SK-N-SH (cell line): ENCODE results near the gene TTC31. TPM values are rescaled to one million over a fixed set of nuclear protein-coding genes. Genes with fewer than 3 reads are reported as not detected.

Experiments used
- CTCF ChIA-PET: fragments of 300-600, 350-600 bp; formaldehyde crosslinking; extraction: SDS; loops from one replicate; lab custom pipeline; 2021; lab: Yijun Ruan, JAX
- POLR2A ChIA-PET: fragments of 350-600 bp; sonication (Branson Sonifier 250); formaldehyde crosslinking; extraction: SDS; loops from one replicate; lab custom pipeline; 2020; ENCODE audit warnings: antibody characterized with exemption, inconsistent platforms; lab: Yijun Ruan, JAX
- DNase-seq: peaks from one replicate; pipeline ENCODE4 v3.0.0; 2012
- H2AFZ ChIP-seq: fragments of 200-600 bp; sonication (generic); 2 replicates; pipeline ENCODE4 v1.8.1; 2016; ENCODE audit warnings: antibody characterized with exemption, mild to moderate bottlenecking, low read depth
- H3F3A ChIP-seq: fragments of 200-600 bp; sonication (generic); replicated peaks from 2 replicates; pipeline ENCODE3; 2016; ENCODE audit warnings: antibody characterized with exemption, mild to moderate bottlenecking; ENCODE audit not compliant: insufficient read depth
- H3K27ac ChIP-seq, 2 experiments: fragments of 200-500 bp in 1 of 2; fragments of 200-600 bp in 1 of 2; sonication (Bioruptor generic) in 1 of 2; sonication (generic), shearing (Covaris generic) in 1 of 2; 2 replicates each; pipeline versions ENCODE4 v1.5.1 to v1.6.1; 2014 to 2016; ENCODE audit warnings: low read depth in 2 of 2, inconsistent platforms in 1 of 2, low read length in 1 of 2, mild to moderate bottlenecking in 1 of 2, mixed read lengths in 1 of 2
- H3K27me3 ChIP-seq: fragments of 200-600 bp; sonication (generic), shearing (Covaris generic); 2 replicates; pipeline ENCODE4 v1.6.1; 2016; ENCODE audit warnings: mixed run types; ENCODE audit not compliant: insufficient read depth
- H3K36me3 ChIP-seq, 2 experiments: fragments of 200-500 bp in 1 of 2; fragments of 200-600 bp in 1 of 2; sonication (Bioruptor generic) in 1 of 2; sonication (generic) in 1 of 2; replicated peaks in 1 of 2; 2 replicates each; pipeline versions ENCODE3 to v1.5.1; 2014 to 2016; ENCODE audit warnings: low read length in 1 of 2, mild to moderate bottlenecking in 1 of 2; ENCODE audit not compliant: insufficient read depth in 2 of 2, control insufficient read depth in 1 of 2
- H3K4me1 ChIP-seq, 2 experiments: fragments of 200-500 bp in 1 of 2; fragments of 200-600 bp in 1 of 2; sonication (Bioruptor generic) in 1 of 2; sonication (generic), shearing (Covaris generic) in 1 of 2; 2 replicates each; pipeline versions ENCODE4 v1.5.1 to v1.6.1; 2014 to 2016; ENCODE audit warnings: low read depth in 1 of 2, low read length in 1 of 2, mixed run types in 1 of 2; ENCODE audit not compliant: insufficient read depth in 2 of 2, control insufficient read depth in 1 of 2
- H3K4me2 ChIP-seq: fragments of 200-600 bp; sonication (generic), shearing (Covaris generic); 2 replicates; pipeline ENCODE4 v1.6.1; 2017; ENCODE audit warnings: mixed run types
- H3K4me3 ChIP-seq, 2 experiments: fragments of 200-500 bp in 1 of 2; fragments of 200-600 bp in 1 of 2; sonication (Bioruptor generic) in 1 of 2; sonication (generic), shearing (Covaris generic) in 1 of 2; 2 replicates each; pipeline versions ENCODE4 v1.5.1 to v1.8.1; 2014 to 2016; ENCODE audit warnings: low read depth in 2 of 2, inconsistent platforms in 1 of 2, low read length in 1 of 2, mild to moderate bottlenecking in 1 of 2, mixed read lengths in 1 of 2, moderate library complexity in 1 of 2
- H3K79me2 ChIP-seq: fragments of 200-600 bp; sonication (generic); 2 replicates; pipeline ENCODE4 v1.8.1; 2017; ENCODE audit warnings: mild to moderate bottlenecking; ENCODE audit not compliant: insufficient read depth
- H3K9ac ChIP-seq: fragments of 200-600 bp; sonication (generic); 2 replicates; pipeline ENCODE4 v1.6.1; 2017; ENCODE audit warnings: mixed run types
- H3K9me2 ChIP-seq: fragments of 200-600 bp; sonication (generic); 2 replicates; pipeline ENCODE4 v1.6.1; 2017; ENCODE audit warnings: mixed run types
- H3K9me3 ChIP-seq: fragments of 200-600 bp; sonication (generic); 2 replicates; pipeline ENCODE4 v1.6.1; 2017; ENCODE audit warnings: mixed run types, mild to moderate bottlenecking, moderate library complexity
- H4K20me1 ChIP-seq: fragments of 200-600 bp; sonication (generic); 2 replicates; pipeline ENCODE4 v1.6.1; 2017; ENCODE audit warnings: mild to moderate bottlenecking, mixed run types; ENCODE audit not compliant: insufficient read depth
- CHD2 ChIP-seq: fragments of 150-350 bp; IDR thresholded peaks from 2 replicates; pipeline ENCODE4 v1.6.1; 2018; ENCODE audit warnings: low read length; ENCODE audit not compliant: partially characterized antibody
- EP300 ChIP-seq, 2 experiments: IDR thresholded peaks; 2 replicates each; pipeline versions ENCODE4 v1.4.0 to v1.6.1; 2012; ENCODE audit warnings: borderline replicate concordance in 1 of 2, low read depth in 1 of 2, low read length in 1 of 2
- EZH2phosphoT487 ChIP-seq: fragments of 200-600 bp; sonication (generic); IDR thresholded peaks from 2 replicates; pipeline ENCODE4 v1.6.1; 2017; ENCODE audit warnings: low read depth, mixed run types, mild to moderate bottlenecking, antibody characterized with exemption, moderate library complexity, borderline replicate concordance
- FOSL2 ChIP-seq: IDR thresholded peaks from 2 replicates; pipeline ENCODE4 v1.4.0; 2012; ENCODE audit warnings: low read depth, mild to moderate bottlenecking, moderate library complexity, borderline replicate concordance
- FOXJ3 ChIP-seq: sonication (generic); formaldehyde crosslinking; IDR thresholded peaks from 2 replicates; pipeline ENCODE4 v1.5.1; 2020; ENCODE audit warnings: mild to moderate bottlenecking, missing genetic modification reagents
- GABPA ChIP-seq: IDR thresholded peaks from 2 replicates; pipeline ENCODE4 v1.4.0; 2012; ENCODE audit warnings: low read depth, mild to moderate bottlenecking
- GATA2 ChIP-seq: sonication (generic); formaldehyde crosslinking; IDR thresholded peaks from 2 replicates; pipeline ENCODE4 v1.5.0; 2020; ENCODE audit warnings: mild to moderate bottlenecking, missing genetic modification reagents
- MXI1 ChIP-seq: IDR thresholded peaks from 2 replicates; pipeline ENCODE4 v1.6.1; 2012; ENCODE audit warnings: mild to moderate bottlenecking, low read depth, low read length, improper control_type of control experiment
- POLR2AphosphoS5 ChIP-seq: IDR thresholded peaks from 2 replicates; pipeline ENCODE4 v1.6.1; 2012; ENCODE audit warnings: low read depth, low read length
- RAD21 ChIP-seq: IDR thresholded peaks from 2 replicates; pipeline ENCODE4 v1.6.1; 2012; ENCODE audit warnings: mild to moderate bottlenecking, low read length
- RCOR1 ChIP-seq: fragments of 150-350 bp; IDR thresholded peaks from 2 replicates; pipeline ENCODE4 v1.6.1; 2017; ENCODE audit warnings: antibody characterized with exemption, low read length
- RFX5 ChIP-seq: IDR thresholded peaks from 2 replicates; pipeline ENCODE4 v1.6.1; 2012; ENCODE audit warnings: mild to moderate bottlenecking, improper control_type of control experiment, low read length
- RXRA ChIP-seq: IDR thresholded peaks from 2 replicates; pipeline ENCODE4 v1.4.0; 2012; ENCODE audit warnings: low read depth, mild to moderate bottlenecking, borderline replicate concordance
- SIN3A ChIP-seq: IDR thresholded peaks from 2 replicates; pipeline ENCODE4 v1.6.1; 2012; ENCODE audit warnings: low read depth, mild to moderate bottlenecking, low read length, moderate library complexity, borderline replicate concordance
- TCF12 ChIP-seq: IDR thresholded peaks from 2 replicates; pipeline ENCODE4 v1.4.0; 2012
- TEAD4 ChIP-seq: IDR thresholded peaks from 2 replicates; pipeline ENCODE4 v1.4.0; 2012; ENCODE audit warnings: mild to moderate bottlenecking, borderline replicate concordance; ENCODE audit not compliant: insufficient read depth
- WGBS: methylation state at CpG from one replicate; pipeline ENCODE4 v1.1.6; 2017; ENCODE audit warnings: low lambda C conversion rate; 5-methylcytosine and 5-hydroxymethylcytosine counted together
- polyA plus RNA-seq, 3 experiments: library from polyadenylated mRNA; depleted of rRNA; stranded (reverse); fragments of >200 nt; gene quantifications; 2 replicates each; pipeline ENCODE4 v1.2.3, GENCODE V29; 2012
- TF ChIP-seq, protein P1 (sequence below): IDR thresholded peaks from 2 replicates; pipeline ENCODE4; 2012
- TF ChIP-seq, protein P2 (sequence below): IDR thresholded peaks from 2 replicates; pipeline ENCODE4 v1.4.0; 2012; ENCODE audit warnings: low read depth, borderline replicate concordance
- TF ChIP-seq, protein P3 (sequence below): IDR thresholded peaks from 2 replicates; pipeline ENCODE4 v1.4.0; 2012; ENCODE audit warnings: low read depth, borderline replicate concordance
- TF ChIP-seq, protein P4 (sequence below): fragments of 150-350 bp; IDR thresholded peaks from 2 replicates; pipeline ENCODE4 v1.6.1; 2017; ENCODE audit warnings: antibody characterized with exemption, low read length, low read depth, borderline replicate concordance

Gene TTC31
- polyA plus RNA-seq, 1 of the 3 experiments (the other 2 are of a cell fraction), result 27.9 TPM

DNA sequence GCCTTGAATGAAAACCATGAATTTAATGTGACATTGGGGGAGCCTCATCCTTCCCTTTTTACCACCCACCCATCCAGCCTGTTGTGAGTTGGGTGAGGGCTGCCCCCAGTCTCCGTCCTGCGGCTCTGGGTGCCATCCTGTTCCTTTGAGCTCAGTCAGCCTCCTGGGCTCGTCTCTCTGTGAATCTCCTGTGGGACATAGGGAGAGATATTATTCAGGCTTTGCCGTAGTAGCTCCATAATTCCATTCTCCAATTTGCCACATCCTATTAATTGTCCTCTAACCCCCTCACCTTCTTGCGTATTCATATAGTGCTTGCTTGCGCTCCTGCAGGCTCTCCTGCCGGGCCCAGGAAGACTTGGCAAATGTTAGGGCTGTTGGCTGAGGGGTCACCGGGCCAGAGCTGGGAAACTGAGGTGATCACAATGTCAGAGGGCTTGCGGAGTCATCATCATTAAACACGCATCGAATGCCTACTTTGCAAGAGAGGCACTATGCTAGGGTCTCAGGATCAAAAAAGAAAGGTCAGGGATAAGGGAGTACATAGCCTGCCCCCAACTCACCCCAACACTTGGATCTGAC is 43.9 kb downstream of the TTC31 start:
- peaks cover 2% of the 10 kb centered on the region for H3F3A ChIP-seq
- 97% methylated on average over 11 of the region's 11 CpGs for WGBS
- no peak overlapping the region for H2AFZ ChIP-seq
- H3K9me3 ChIP-seq, result no peaks in the 10 kb centered on the region
- no peak overlapping the region for H3K9ac ChIP-seq
- peaks cover 43% of the 10 kb centered on the region for H3K79me2 ChIP-seq
- no peaks in the 10 kb centered on the region for H4K20me1 ChIP-seq
- no peaks in the 10 kb centered on the region for H3K27me3 ChIP-seq
- ChIA-PET POLR2A (interaction anchor here (0.7 to 1.3 kb wide), 4 partner anchors 9 to 18 kb away, joined by 3 to 5 read pairs (median 3); partner anchors contain the start of gene TLX2), CTCF (interaction anchor here (1.0 to 1.8 kb wide), 4 partner anchors 12 to 44 kb away, joined by 3 to 7 read pairs (median 5); partner anchors contain the start of genes CCDC142, PCGF1, TLX2 and TTC31)
- no peak overlapping the region for H3K4me3 ChIP-seq
- peaks cover 13 to 23% of the 10 kb centered on the region in 2 experiments for H3K4me1 ChIP-seq
- H3K9me2 ChIP-seq, result no peaks in the 10 kb centered on the region
- peaks cover 22 to 31% of the 10 kb centered on the region in 2 experiments for H3K36me3 ChIP-seq
- no peak overlapping the region for H3K4me2 ChIP-seq
- DNase-seq, result no peak
- no peak overlapping the region for H3K27ac ChIP-seq
- TF ChIP-seq RFX5, result no peak
- TF ChIP-seq TEAD4, result no peak
- TF ChIP-seq, protein P1, sequence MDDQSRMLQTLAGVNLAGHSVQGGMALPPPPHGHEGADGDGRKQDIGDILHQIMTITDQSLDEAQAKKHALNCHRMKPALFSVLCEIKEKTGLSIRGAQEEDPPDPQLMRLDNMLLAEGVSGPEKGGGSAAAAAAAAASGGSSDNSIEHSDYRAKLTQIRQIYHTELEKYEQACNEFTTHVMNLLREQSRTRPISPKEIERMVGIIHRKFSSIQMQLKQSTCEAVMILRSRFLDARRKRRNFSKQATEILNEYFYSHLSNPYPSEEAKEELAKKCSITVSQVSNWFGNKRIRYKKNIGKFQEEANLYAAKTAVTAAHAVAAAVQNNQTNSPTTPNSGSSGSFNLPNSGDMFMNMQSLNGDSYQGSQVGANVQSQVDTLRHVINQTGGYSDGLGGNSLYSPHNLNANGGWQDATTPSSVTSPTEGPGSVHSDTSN, result no peak
- TF ChIP-seq FOSL2, result no peak
- no peak for TF ChIP-seq FOXJ3 (CRISPR knock-in tag)
- no peak for TF ChIP-seq GABPA
- no peak for TF ChIP-seq EP300 (IDR thresholded peaks at IDR 0.05; ENCODE audit: borderline replicate concordance in 1 of 2, low read depth in 1 of 2, low read length in 1 of 2)

DNA sequence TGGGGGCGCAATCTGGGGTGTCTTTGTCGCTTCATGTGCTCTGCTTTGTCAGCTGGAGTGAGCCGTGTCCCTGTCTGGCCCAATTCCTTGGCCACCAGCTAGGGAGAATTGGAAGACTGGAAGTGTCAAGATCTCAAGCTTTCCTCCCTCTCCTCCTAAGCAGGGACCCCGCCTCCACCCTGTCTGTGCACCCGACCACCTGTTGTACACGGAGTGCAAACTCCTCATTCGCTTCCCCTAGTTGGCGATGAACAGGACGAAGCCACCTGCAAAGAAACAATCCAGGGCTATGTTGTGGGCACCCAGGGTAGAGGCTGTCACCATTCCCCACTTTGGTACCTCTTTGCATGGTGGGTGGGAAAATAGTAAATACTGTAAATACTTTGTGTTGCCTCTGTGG is 44.9 kb downstream of the TTC31 start:
- POLR2A ChIA-PET, result interaction anchor here (2.5 kb wide), 1 partner anchor 27 kb away, joined by 10 read pairs; no protein-coding TSS in a partner anchor
- Histone ChIP-seq H3K27me3 (no peaks in the 10 kb centered on the region), H4K20me1 (no peaks in the 10 kb centered on the region), H3K36me3 (peaks cover 25 to 38% of the 10 kb centered on the region in 2 experiments), H3K9me2 (no peaks in the 10 kb centered on the region), H3K9ac (no peak overlapping the region), H2AFZ (no peak overlapping the region), H3F3A (peaks cover 11% of the 10 kb centered on the region), H3K9me3 (no peaks in the 10 kb centered on the region), H3K4me3 (no peak overlapping the region), H3K4me1 (peaks cover 13 to 24% of the 10 kb centered on the region in 2 experiments), H3K27ac (no peak overlapping the region), H3K79me2 (peaks cover 45% of the 10 kb centered on the region), H3K4me2 (peak overlapping the region; percentile 90; the same call in 1 of the 2 replicates)
- no peak for DNase-seq
- CTCF ChIA-PET, result interaction anchor here (1.6 to 6.3 kb wide), 2 partner anchors 19 to 44 kb away, joined by 9 to 80 read pairs; partner anchors contain the start of genes CCDC142, PCGF1 and TTC31
- 97% methylated on average over 9 of the region's 9 CpGs for WGBS
- TF ChIP-seq, protein P1, result no peak
- TF ChIP-seq TEAD4 (no peak), SIN3A (no peak), POLR2AphosphoS5 (no peak), FOXJ3 (CRISPR knock-in tag) (no peak), GATA2 (CRISPR knock-in tag) (no peak), MXI1 (no peak), RCOR1 (no peak), TCF12 (no peak), GABPA (no peak), RXRA (no peak), EZH2phosphoT487 (no peak), CHD2 (no peak), RAD21 (no peak)
- TF ChIP-seq, protein P2, sequence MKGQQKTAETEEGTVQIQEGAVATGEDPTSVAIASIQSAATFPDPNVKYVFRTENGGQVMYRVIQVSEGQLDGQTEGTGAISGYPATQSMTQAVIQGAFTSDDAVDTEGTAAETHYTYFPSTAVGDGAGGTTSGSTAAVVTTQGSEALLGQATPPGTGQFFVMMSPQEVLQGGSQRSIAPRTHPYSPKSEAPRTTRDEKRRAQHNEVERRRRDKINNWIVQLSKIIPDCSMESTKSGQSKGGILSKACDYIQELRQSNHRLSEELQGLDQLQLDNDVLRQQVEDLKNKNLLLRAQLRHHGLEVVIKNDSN, result no peak
- TF ChIP-seq, protein P3, sequence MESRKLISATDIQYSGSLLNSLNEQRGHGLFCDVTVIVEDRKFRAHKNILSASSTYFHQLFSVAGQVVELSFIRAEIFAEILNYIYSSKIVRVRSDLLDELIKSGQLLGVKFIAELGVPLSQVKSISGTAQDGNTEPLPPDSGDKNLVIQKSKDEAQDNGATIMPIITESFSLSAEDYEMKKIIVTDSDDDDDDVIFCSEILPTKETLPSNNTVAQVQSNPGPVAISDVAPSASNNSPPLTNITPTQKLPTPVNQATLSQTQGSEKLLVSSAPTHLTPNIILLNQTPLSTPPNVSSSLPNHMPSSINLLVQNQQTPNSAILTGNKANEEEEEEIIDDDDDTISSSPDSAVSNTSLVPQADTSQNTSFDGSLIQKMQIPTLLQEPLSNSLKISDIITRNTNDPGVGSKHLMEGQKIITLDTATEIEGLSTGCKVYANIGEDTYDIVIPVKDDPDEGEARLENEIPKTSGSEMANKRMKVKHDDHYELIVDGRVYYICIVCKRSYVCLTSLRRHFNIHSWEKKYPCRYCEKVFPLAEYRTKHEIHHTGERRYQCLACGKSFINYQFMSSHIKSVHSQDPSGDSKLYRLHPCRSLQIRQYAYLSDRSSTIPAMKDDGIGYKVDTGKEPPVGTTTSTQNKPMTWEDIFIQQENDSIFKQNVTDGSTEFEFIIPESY, result no peak
- TF ChIP-seq, protein P4, sequence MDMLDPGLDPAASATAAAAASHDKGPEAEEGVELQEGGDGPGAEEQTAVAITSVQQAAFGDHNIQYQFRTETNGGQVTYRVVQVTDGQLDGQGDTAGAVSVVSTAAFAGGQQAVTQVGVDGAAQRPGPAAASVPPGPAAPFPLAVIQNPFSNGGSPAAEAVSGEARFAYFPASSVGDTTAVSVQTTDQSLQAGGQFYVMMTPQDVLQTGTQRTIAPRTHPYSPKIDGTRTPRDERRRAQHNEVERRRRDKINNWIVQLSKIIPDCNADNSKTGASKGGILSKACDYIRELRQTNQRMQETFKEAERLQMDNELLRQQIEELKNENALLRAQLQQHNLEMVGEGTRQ, result no peak
